Smooth muscle cell of the brain vasculature (primary cell): ENCODE measurements around the gene CLEC7A.

Experiments used
- DNase-seq: peaks from one replicate; pipeline ENCODE4 v3.0.0-alpha.2; 2012; ENCODE audit warnings: low read depth, low spot score

Gene CLEC7A

GRCh38 chr12:10130042-10130441 is at the start of gene CLEC7A:
TSS of gene CLEC7A (minus strand) at chr12:10130199. CDS start at chr12:10130082, 117 bp downstream.
- no peak for DNase-seq

- DNase-seq = no peak
Observed at GRCh38 chr12:10179776-10180181, 49.8 kb upstream of the CLEC7A start.

GRCh38 chr12:10178821-10179220 is 48.8 kb upstream of the CLEC7A start, which contains the start of gene TMEM52B:
TSS of gene TMEM52B (plus strand) at chr12:10179032. CDS start at chr12:10179575, 543 bp downstream.
- no peak for DNase-seq

- DNase-seq = no peak
Observed at GRCh38 chr12:10175846-10176636, 46.0 kb upstream of the CLEC7A start.

- no peak for DNase-seq
Observed at GRCh38 chr12:10174986-10175614, 45.1 kb upstream of the CLEC7A start.

- no peak for DNase-seq
Observed at GRCh38 chr12:10171973-10172728, 42.2 kb upstream of the CLEC7A start, which contains the start of gene OLR1. TSS of gene OLR1 (minus strand) at chr12:10172132. CDS start at chr12:10172077, 55 bp downstream.

- no peak for DNase-seq
Observed at GRCh38 chr12:10170216-10170615, 40.2 kb upstream of the CLEC7A start.

GRCh38 chr12:10169104-10169503 is 39.1 kb upstream of the CLEC7A start:
- no peak for DNase-seq

- DNase-seq = no peak
Observed at GRCh38 chr12:10167599-10167998, 37.6 kb upstream of the CLEC7A start.

GRCh38 chr12:10165421-10165820 is 35.4 kb upstream of the CLEC7A start:
- no peak for DNase-seq

- DNase-seq = no peak
Observed at GRCh38 chr12:10163084-10163483, 33.1 kb upstream of the CLEC7A start.

- DNase-seq = no peak
Observed at GRCh38 chr12:10160617-10161385, 30.8 kb upstream of the CLEC7A start.

- no peak for DNase-seq
Observed at GRCh38 chr12:10159280-10159679, 29.3 kb upstream of the CLEC7A start.

- DNase-seq = no peak
Observed at GRCh38 chr12:10158406-10158805, 28.4 kb upstream of the CLEC7A start.

GRCh38 chr12:10155966-10156365 is 26.0 kb upstream of the CLEC7A start:
- no peak for DNase-seq

GRCh38 chr12:10154145-10154496 is 24.1 kb upstream of the CLEC7A start:
- DNase-seq = no peak

GRCh38 chr12:10153271-10154144 is 23.5 kb upstream of the CLEC7A start:
- DNase-seq = peak; percentile 41

GRCh38 chr12:10151621-10152020 is 21.6 kb upstream of the CLEC7A start:
- DNase-seq = no peak

GRCh38 chr12:10147714-10148403 is 17.9 kb upstream of the CLEC7A start:
- DNase-seq = no peak
